SK-N-SH (cell line): Measurements from ENCODE around the gene OTOA. TPM values are rescaled to one million over a fixed set of nuclear protein-coding genes. Genes with fewer than 3 reads are reported as not detected.

Experiments used
- CTCF ChIA-PET: fragments of 300-600, 350-600 bp; formaldehyde crosslinking; extraction: SDS; loops from one replicate; lab custom pipeline; 2021; lab: Yijun Ruan, JAX
- POLR2A ChIA-PET: fragments of 350-600 bp; sonication (Branson Sonifier 250); formaldehyde crosslinking; extraction: SDS; loops from one replicate; lab custom pipeline; 2020; ENCODE audit warnings: antibody characterized with exemption, inconsistent platforms; lab: Yijun Ruan, JAX
- DNase-seq: peaks from one replicate; pipeline ENCODE4 v3.0.0; 2012
- H2AFZ ChIP-seq: fragments of 200-600 bp; sonication (generic); 2 replicates; pipeline ENCODE4 v1.8.1; 2016; ENCODE audit warnings: antibody characterized with exemption, mild to moderate bottlenecking, low read depth
- H3F3A ChIP-seq: fragments of 200-600 bp; sonication (generic); replicated peaks from 2 replicates; pipeline ENCODE3; 2016; ENCODE audit warnings: antibody characterized with exemption, mild to moderate bottlenecking; ENCODE audit not compliant: insufficient read depth
- H3K27ac ChIP-seq, 2 experiments: fragments of 200-500 bp in 1 of 2; fragments of 200-600 bp in 1 of 2; sonication (Bioruptor generic) in 1 of 2; sonication (generic), shearing (Covaris generic) in 1 of 2; 2 replicates each; pipeline versions ENCODE4 v1.5.1 to v1.6.1; 2014 to 2016; ENCODE audit warnings: low read depth in 2 of 2, inconsistent platforms in 1 of 2, low read length in 1 of 2, mild to moderate bottlenecking in 1 of 2, mixed read lengths in 1 of 2
- H3K27me3 ChIP-seq: fragments of 200-600 bp; sonication (generic), shearing (Covaris generic); 2 replicates; pipeline ENCODE4 v1.6.1; 2016; ENCODE audit warnings: mixed run types; ENCODE audit not compliant: insufficient read depth
- H3K36me3 ChIP-seq, 2 experiments: fragments of 200-500 bp in 1 of 2; fragments of 200-600 bp in 1 of 2; sonication (Bioruptor generic) in 1 of 2; sonication (generic) in 1 of 2; replicated peaks in 1 of 2; 2 replicates each; pipeline versions ENCODE3 to v1.5.1; 2014 to 2016; ENCODE audit warnings: low read length in 1 of 2, mild to moderate bottlenecking in 1 of 2; ENCODE audit not compliant: insufficient read depth in 2 of 2, control insufficient read depth in 1 of 2
- H3K4me1 ChIP-seq, 2 experiments: fragments of 200-500 bp in 1 of 2; fragments of 200-600 bp in 1 of 2; sonication (Bioruptor generic) in 1 of 2; sonication (generic), shearing (Covaris generic) in 1 of 2; 2 replicates each; pipeline versions ENCODE4 v1.5.1 to v1.6.1; 2014 to 2016; ENCODE audit warnings: low read depth in 1 of 2, low read length in 1 of 2, mixed run types in 1 of 2; ENCODE audit not compliant: insufficient read depth in 2 of 2, control insufficient read depth in 1 of 2
- H3K4me2 ChIP-seq: fragments of 200-600 bp; sonication (generic), shearing (Covaris generic); 2 replicates; pipeline ENCODE4 v1.6.1; 2017; ENCODE audit warnings: mixed run types
- H3K4me3 ChIP-seq, 2 experiments: fragments of 200-500 bp in 1 of 2; fragments of 200-600 bp in 1 of 2; sonication (Bioruptor generic) in 1 of 2; sonication (generic), shearing (Covaris generic) in 1 of 2; 2 replicates each; pipeline versions ENCODE4 v1.5.1 to v1.8.1; 2014 to 2016; ENCODE audit warnings: low read depth in 2 of 2, inconsistent platforms in 1 of 2, low read length in 1 of 2, mild to moderate bottlenecking in 1 of 2, mixed read lengths in 1 of 2, moderate library complexity in 1 of 2
- H3K79me2 ChIP-seq: fragments of 200-600 bp; sonication (generic); 2 replicates; pipeline ENCODE4 v1.8.1; 2017; ENCODE audit warnings: mild to moderate bottlenecking; ENCODE audit not compliant: insufficient read depth
- H3K9ac ChIP-seq: fragments of 200-600 bp; sonication (generic); 2 replicates; pipeline ENCODE4 v1.6.1; 2017; ENCODE audit warnings: mixed run types
- H3K9me2 ChIP-seq: fragments of 200-600 bp; sonication (generic); 2 replicates; pipeline ENCODE4 v1.6.1; 2017; ENCODE audit warnings: mixed run types
- H3K9me3 ChIP-seq: fragments of 200-600 bp; sonication (generic); 2 replicates; pipeline ENCODE4 v1.6.1; 2017; ENCODE audit warnings: mixed run types, mild to moderate bottlenecking, moderate library complexity
- H4K20me1 ChIP-seq: fragments of 200-600 bp; sonication (generic); 2 replicates; pipeline ENCODE4 v1.6.1; 2017; ENCODE audit warnings: mild to moderate bottlenecking, mixed run types; ENCODE audit not compliant: insufficient read depth
- CHD2 ChIP-seq: fragments of 150-350 bp; IDR thresholded peaks from 2 replicates; pipeline ENCODE4 v1.6.1; 2018; ENCODE audit warnings: low read length; ENCODE audit not compliant: partially characterized antibody
- CTCF ChIP-seq: fragments of 200-600 bp; sonication (generic); IDR thresholded peaks from 2 replicates; pipeline ENCODE4 v1.6.1; 2017; ENCODE audit warnings: antibody characterized with exemption, mild to moderate bottlenecking, moderate library complexity
- FOXJ3 ChIP-seq: sonication (generic); formaldehyde crosslinking; IDR thresholded peaks from 2 replicates; pipeline ENCODE4 v1.5.1; 2020; ENCODE audit warnings: mild to moderate bottlenecking, missing genetic modification reagents
- IRF3 ChIP-seq: fragments of 150-350 bp; IDR thresholded peaks from 2 replicates; pipeline ENCODE4 v1.6.1; 2016; ENCODE audit warnings: mild to moderate bottlenecking, low read depth, low read length
- JUND ChIP-seq: IDR thresholded peaks from 2 replicates; pipeline ENCODE4 v1.4.0; 2012
- NFIC ChIP-seq: IDR thresholded peaks from 2 replicates; pipeline ENCODE4 v1.4.0; 2012; ENCODE audit warnings: borderline replicate concordance
- NRF1 ChIP-seq: IDR thresholded peaks from 2 replicates; pipeline ENCODE4 v1.6.1; 2012; ENCODE audit warnings: low read depth, mild to moderate bottlenecking, low read length
- PBX3 ChIP-seq: IDR thresholded peaks from 2 replicates; pipeline ENCODE4; 2012
- RAD21 ChIP-seq: IDR thresholded peaks from 2 replicates; pipeline ENCODE4 v1.6.1; 2012; ENCODE audit warnings: mild to moderate bottlenecking, low read length
- RXRA ChIP-seq: IDR thresholded peaks from 2 replicates; pipeline ENCODE4 v1.4.0; 2012; ENCODE audit warnings: low read depth, mild to moderate bottlenecking, borderline replicate concordance
- TCF12 ChIP-seq: IDR thresholded peaks from 2 replicates; pipeline ENCODE4 v1.4.0; 2012
- WGBS: methylation state at CpG from one replicate; pipeline ENCODE4 v1.1.6; 2017; ENCODE audit warnings: low lambda C conversion rate; 5-methylcytosine and 5-hydroxymethylcytosine counted together
- polyA plus RNA-seq, 3 experiments: library from polyadenylated mRNA; depleted of rRNA; stranded (reverse); fragments of >200 nt; gene quantifications; 2 replicates each; pipeline ENCODE4 v1.2.3, GENCODE V29; 2012
- TF ChIP-seq, protein P1 (sequence below): IDR thresholded peaks from 2 replicates; pipeline ENCODE4 v1.4.0; 2012; ENCODE audit warnings: low read depth
- TF ChIP-seq, protein P2 (sequence below): IDR thresholded peaks from 2 replicates; pipeline ENCODE4 v1.6.1; 2012; ENCODE audit warnings: mild to moderate bottlenecking, low read depth, low read length, moderate library complexity

The OTOA gene
- polyA plus RNA-seq, 1 of the 3 experiments (the other 2 are of a cell fraction): 0.02 TPM

- no peak overlapping the region for H3K4me2 ChIP-seq
Observed at GRCh38 chr16:21664801-21665492, 1.2 kb downstream of the OTOA start.

More at GRCh38 chr16:21664801-21665492, 1.2 kb downstream of the OTOA start:
- DNase-seq: no peak
- ChIA-PET POLR2A (no interaction called here), CTCF (interaction anchor here (4.2 kb wide), 1 partner anchor 8 kb away, joined by 28 read pairs; no protein-coding TSS in a partner anchor)
- Histone ChIP-seq H3K79me2 (no peaks in the 10 kb centered on the region), H3K4me1 (peaks cover 0 to 9% of the 10 kb centered on the region in 2 experiments; a peak in 1 of 4 replicates), H3K27ac (no peak overlapping the region), H3K9me3 (no peaks in the 10 kb centered on the region), H3K9me2 (no peaks in the 10 kb centered on the region), H3K27me3 (0 out of 2 replicates have a peak, but pooled peaks cover 3% of the 10 kb centered on the region), H3K36me3 (peaks cover 0 to 1% of the 10 kb centered on the region in 2 experiments), H3F3A (peaks cover 11% of the 10 kb centered on the region), H2AFZ (no peak overlapping the region), H3K4me3 (no peak overlapping the region), H3K9ac (no peak overlapping the region), H4K20me1 (no peaks in the 10 kb centered on the region)
- 95% methylated on average over 10 of the region's 10 CpGs for WGBS
- TF ChIP-seq, protein P1, sequence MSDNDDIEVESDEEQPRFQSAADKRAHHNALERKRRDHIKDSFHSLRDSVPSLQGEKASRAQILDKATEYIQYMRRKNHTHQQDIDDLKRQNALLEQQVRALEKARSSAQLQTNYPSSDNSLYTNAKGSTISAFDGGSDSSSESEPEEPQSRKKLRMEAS: no peak
- TF ChIP-seq IRF3: no peak
- no peak for TF ChIP-seq TCF12
- no peak for TF ChIP-seq RXRA
- no peak for TF ChIP-seq NFIC
- TF ChIP-seq FOXJ3 (CRISPR knock-in tag): no peak
- TF ChIP-seq JUND: no peak
- no peak for TF ChIP-seq CTCF
- no peak for TF ChIP-seq PBX3
- TF ChIP-seq CHD2: no peak
- no peak for TF ChIP-seq RAD21
- TF ChIP-seq NRF1: no peak
- TF ChIP-seq, protein P2, sequence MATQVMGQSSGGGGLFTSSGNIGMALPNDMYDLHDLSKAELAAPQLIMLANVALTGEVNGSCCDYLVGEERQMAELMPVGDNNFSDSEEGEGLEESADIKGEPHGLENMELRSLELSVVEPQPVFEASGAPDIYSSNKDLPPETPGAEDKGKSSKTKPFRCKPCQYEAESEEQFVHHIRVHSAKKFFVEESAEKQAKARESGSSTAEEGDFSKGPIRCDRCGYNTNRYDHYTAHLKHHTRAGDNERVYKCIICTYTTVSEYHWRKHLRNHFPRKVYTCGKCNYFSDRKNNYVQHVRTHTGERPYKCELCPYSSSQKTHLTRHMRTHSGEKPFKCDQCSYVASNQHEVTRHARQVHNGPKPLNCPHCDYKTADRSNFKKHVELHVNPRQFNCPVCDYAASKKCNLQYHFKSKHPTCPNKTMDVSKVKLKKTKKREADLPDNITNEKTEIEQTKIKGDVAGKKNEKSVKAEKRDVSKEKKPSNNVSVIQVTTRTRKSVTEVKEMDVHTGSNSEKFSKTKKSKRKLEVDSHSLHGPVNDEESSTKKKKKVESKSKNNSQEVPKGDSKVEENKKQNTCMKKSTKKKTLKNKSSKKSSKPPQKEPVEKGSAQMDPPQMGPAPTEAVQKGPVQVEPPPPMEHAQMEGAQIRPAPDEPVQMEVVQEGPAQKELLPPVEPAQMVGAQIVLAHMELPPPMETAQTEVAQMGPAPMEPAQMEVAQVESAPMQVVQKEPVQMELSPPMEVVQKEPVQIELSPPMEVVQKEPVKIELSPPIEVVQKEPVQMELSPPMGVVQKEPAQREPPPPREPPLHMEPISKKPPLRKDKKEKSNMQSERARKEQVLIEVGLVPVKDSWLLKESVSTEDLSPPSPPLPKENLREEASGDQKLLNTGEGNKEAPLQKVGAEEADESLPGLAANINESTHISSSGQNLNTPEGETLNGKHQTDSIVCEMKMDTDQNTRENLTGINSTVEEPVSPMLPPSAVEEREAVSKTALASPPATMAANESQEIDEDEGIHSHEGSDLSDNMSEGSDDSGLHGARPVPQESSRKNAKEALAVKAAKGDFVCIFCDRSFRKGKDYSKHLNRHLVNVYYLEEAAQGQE: no peak
